DMS153 treated with DMSO at 0.1 percent for 48 hours (cell line): ENCODE results near the gene SSUH2.
"Not testable (repeated sequence)": the region's sequence is repeated elsewhere in the genome, so short reads cannot be mapped to it uniquely, and the experiment has no call there.

ENCODE experiments used
- DNase-seq: peaks from one replicate; lab custom pipeline; 2025; ENCODE audit not compliant: unreplicated experiment; lab: John Stamatoyannopoulos, UW

The SSUH2 gene

GRCh38 chr3:8584661-8585060, 59.9 kb downstream of the SSUH2 start:
- no peak for DNase-seq

- no peak for DNase-seq
These were observed 62.7 kb downstream of the SSUH2 start for GRCh38 chr3:8581806-8582445.

GRCh38 chr3:8581373-8581772, 63.2 kb downstream of the SSUH2 start:
- no peak for DNase-seq

DNA sequence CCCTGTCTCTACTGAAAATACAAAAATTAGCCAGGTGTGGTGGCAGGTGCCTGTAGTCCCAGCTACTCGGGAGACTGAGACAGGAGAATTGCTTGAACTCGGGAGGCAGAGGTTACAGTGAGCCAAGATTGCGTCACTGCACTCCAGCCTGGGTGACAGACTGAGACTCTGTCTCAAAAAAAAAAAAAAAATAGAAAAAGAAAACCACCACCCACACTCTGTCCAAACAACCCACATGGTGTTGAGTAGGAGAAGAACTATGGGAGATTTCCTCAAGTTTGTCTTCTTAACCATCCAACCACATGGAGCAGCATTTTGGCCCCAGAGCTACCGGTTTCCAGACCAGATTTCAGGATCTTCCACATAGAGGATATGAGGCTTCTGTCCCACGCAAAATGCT, 64.2 kb downstream of the SSUH2 start:
- not testable (repeated sequence) for DNase-seq

DNA sequence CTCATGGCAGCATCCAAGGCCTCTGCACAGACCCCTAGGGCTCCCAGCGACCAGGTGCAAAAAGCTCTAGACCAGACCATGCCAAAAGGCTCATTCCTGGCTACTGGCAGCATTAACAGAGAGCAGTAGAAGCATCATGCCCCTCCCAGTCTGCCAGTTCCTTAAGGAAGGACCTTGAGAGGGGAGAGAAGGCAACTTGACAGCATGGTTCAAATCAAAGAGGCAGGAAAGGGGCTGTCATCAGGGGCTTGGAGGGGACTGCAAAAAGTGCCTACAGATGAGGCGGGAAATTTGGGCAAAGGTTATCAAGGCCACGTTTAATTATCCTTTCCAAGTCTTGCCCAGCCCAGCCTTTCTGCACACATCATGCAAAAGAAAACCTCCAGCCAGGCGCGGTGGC, 64.7 kb downstream of the SSUH2 start:
- no peak for DNase-seq

GRCh38 chr3:8579096-8579495, 65.5 kb downstream of the SSUH2 start:
- DNase-seq = no peak

GRCh38 chr3:8578282-8578681, 66.3 kb downstream of the SSUH2 start:
- DNase-seq = no peak

DNA sequence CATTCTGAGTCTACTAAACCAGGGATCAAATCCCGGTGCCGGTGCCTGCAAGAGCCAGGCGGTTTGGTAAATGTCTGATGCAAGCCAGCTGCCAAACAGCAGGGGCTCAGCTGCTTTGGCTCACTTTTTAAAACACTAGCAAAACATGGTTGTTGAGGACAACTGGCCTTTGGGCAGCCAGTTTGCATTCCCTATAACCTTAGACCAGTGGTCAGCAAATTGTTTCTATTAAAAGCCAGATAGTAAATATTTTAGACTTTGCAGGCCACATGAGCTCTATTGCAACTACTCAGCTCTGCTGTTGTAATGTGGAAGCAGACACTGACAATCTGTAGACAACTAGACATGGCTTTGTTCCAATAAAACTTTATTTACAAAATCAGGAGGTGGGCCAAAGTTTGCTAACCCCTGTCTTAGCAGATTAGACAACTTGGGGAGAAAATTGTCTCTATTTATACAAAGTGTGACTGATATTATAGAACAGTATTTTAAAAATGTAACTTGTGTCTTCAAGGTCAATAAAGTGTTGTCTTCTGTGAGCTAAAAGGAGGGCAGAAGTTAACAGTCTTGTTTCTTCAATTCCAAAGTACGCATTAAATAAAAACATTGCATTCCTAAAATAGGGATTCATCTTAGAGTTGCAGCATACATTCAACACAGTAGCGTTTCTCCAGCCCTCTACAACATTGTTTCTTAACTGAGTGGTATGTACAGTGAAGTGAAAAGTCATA, 67.6 kb downstream of the SSUH2 start:
- no peak for DNase-seq

DNA sequence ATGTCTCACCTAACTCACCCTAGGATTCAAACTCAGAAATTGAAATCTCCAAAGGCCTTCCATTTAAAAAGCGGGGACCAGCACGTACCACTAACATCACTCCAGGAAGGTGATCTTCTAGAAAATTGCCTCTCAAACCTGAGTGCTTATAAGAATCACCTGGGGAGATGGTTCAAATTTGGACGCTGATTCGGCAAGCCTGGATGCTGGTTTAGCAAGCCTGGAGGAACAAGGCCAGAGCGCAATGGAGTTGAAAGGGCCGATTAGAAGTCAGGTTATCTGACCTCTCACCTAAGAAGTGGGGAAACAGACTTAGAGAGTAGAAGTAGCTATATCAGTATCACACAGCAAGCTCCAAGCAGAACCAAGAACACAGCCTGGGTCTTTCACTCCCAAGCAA, 68.2 kb downstream of the SSUH2 start:
- DNase-seq = no peak

GRCh38 chr3:8575364-8576104, 69.1 kb downstream of the SSUH2 start:
- no peak for DNase-seq

DNA sequence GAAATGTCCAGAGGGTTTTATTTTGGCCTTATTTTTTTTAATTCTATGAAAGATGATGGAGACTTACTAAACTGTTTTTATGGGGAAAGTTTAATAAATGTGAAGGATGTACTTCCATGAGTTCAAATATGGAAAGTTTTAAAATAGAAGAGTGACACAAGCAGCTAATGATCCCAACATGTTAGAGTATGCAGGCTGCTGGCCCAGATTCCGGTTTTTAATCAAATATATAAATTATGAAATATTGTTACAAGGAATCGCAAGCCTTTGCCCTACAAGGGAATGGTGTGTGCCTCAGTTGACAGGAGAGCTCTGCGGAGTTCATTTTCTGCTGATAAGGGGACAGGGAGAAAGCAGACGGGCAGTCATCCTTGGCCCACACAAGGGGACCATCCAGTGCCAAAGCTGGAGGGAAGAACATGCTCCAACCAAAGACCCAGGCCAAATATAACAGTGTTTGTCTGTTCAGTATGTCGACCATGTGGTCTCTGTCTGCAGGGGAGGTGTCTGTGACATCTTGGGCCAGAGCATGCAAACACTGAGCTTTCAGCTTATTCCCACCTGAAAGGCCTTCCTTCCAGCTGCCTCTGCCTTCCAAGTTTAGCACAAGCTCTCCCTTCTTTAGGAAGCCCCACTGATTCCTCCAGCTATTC, 69.8 kb downstream of the SSUH2 start:
- DNase-seq = no peak

DNA sequence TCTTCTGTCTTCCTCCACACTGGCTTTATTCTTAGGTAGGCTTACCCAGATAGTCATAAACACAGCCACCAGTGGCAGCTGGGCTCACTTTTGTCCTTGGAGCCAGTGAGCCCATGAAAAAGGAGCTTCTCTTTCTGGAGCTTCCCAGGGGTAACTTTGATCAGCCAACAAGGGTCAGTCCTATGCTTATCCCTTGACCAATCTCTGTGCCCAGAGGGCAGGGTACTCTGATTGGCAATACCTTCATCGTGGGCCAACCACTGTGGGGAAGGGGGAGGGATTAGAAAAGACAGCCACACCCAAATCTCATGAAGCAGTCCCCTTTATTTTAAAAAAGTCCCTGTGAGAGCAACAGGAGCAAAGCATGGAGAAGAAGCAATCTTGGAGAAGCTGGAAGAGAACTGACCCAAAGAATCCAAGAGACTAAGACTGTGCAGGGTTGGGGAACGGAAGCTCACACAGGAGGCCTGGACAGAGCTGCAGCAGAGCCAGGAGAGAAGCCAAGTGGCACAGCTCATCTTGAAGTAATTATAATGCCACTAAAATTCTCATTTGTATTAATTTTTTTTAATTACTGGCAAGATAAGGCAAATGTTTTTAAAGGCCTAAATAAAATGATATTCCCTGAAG, 70.4 kb downstream of the SSUH2 start:
- DNase-seq = no peak

GRCh38 chr3:8573342-8573926, 71.2 kb downstream of the SSUH2 start:
- no peak for DNase-seq

- no peak for DNase-seq
These were observed 73.3 kb downstream of the SSUH2 start for GRCh38 chr3:8571256-8571655.
